ENCODE results near the gene VPS29. TPM values are rescaled to one million over a fixed set of nuclear protein-coding genes. Genes with fewer than 3 reads are reported as not detected.
A peak's percentile ranks its signal among the peaks of the same experiment; 100 is the strongest.
"Not testable (repeated sequence)": the region's sequence is repeated elsewhere in the genome, so short reads cannot be mapped to it uniquely, and the experiment has no call there.

Gene VPS29
- total RNA-seq, 1 donor from 2014 or later = 107 TPM

- Mint-ChIP-seq H3K36me3 (ENCODE audit: low read depth) (no peaks in the 10 kb centered on the region), H3K9me3 (no peaks in the 10 kb centered on the region), H3K4me1 (ENCODE audit: low read depth) (peaks cover 5% of the 10 kb centered on the region), H3K4me3 (ENCODE audit: low read depth) (no peak overlapping the region), H3K27me3 (ENCODE audit: low read depth) (peaks cover 4% of the 10 kb centered on the region), H3K27ac (no peak overlapping the region)
- intact Hi-C loops (cut with micrococcal nuclease) = no loop called here
- no peak for DNase-seq (ENCODE audit: low spot score)
Observed at GRCh38 chr12:110513842-110514241, 11.9 kb upstream of the VPS29 start.

GRCh38 chr12:110508071-110508586, 6.2 kb upstream of the VPS29 start:
- no peaks in the 10 kb centered on the region for H3K9me3 Mint-ChIP-seq
- no peak overlapping the region for H3K27ac Mint-ChIP-seq
- DNase-seq (ENCODE audit: low spot score) = no peak
- H3K4me3 Mint-ChIP-seq (ENCODE audit: low read depth) = no peak overlapping the region
- no peaks in the 10 kb centered on the region for H3K4me1 Mint-ChIP-seq (ENCODE audit: low read depth)
- H3K36me3 Mint-ChIP-seq (ENCODE audit: low read depth) = no peaks in the 10 kb centered on the region
- H3K27me3 Mint-ChIP-seq (ENCODE audit: low read depth) = peaks cover 2% of the 10 kb centered on the region
- intact Hi-C loops (cut with micrococcal nuclease) = no loop called here

DNA sequence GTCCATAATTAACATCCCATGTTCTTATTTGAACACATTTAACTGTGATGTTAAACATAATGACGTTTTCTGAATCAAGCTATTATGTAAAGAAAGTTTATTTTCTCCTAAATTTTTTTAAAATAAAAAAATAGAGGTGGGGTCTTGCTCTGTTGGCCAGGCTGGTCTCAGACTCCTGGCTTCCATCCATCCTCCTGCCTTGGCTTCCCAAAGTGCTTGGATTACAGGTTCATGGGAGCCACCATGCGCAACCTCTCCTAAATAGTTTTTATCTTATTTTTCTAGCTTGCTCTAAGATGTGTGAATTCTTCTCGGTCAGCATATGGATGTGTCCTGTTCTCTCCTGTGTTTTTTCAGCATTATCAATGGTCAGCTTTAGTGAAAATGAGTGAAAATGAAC, 3.4 kb upstream of the VPS29 start:
- peaks cover 11% of the 10 kb centered on the region for H3K4me1 Mint-ChIP-seq (ENCODE audit: low read depth)
- no peak overlapping the region for H3K27ac Mint-ChIP-seq
- no peaks in the 10 kb centered on the region for H3K27me3 Mint-ChIP-seq (ENCODE audit: low read depth)
- H3K4me3 Mint-ChIP-seq (ENCODE audit: low read depth) = no peak overlapping the region
- H3K9me3 Mint-ChIP-seq = peaks cover 7% of the 10 kb centered on the region
- intact Hi-C loops (cut with micrococcal nuclease) = no loop called here
- DNase-seq (ENCODE audit: low spot score) = no peak
- H3K36me3 Mint-ChIP-seq (ENCODE audit: low read depth) = peaks cover 12% of the 10 kb centered on the region

DNA sequence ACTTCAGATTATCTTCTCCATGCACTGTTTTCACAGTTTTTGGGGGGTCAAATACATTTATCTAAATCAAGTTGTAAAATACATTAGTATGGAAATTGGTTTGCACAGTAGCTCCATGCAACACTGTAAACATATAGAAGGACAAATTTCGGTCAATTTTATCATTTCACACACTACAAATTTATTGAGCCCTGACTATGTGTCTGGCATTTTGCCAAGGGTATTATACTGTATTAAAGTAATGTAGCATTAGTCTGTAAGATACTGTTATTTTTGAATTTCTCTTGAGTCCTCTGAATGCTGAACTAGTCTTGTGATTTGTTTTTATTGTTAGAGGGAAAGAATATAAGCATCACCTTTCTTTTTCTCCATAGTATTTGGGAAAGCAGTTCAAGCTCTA, 1.5 kb upstream of the VPS29 start:
- H3K36me3 Mint-ChIP-seq (ENCODE audit: low read depth) = peaks cover 24% of the 10 kb centered on the region
- no peak for DNase-seq (ENCODE audit: low spot score)
- no peak overlapping the region for H3K4me3 Mint-ChIP-seq (ENCODE audit: low read depth)
- no peaks in the 10 kb centered on the region for H3K27me3 Mint-ChIP-seq (ENCODE audit: low read depth)
- intact Hi-C loops (cut with micrococcal nuclease) = loop anchor here (2.0 kb wide), 1 partner anchor 75 kb away; no protein-coding TSS in a partner anchor
- H3K9me3 Mint-ChIP-seq = peaks cover 7% of the 10 kb centered on the region
- H3K4me1 Mint-ChIP-seq (ENCODE audit: low read depth) = peaks cover 24% of the 10 kb centered on the region
- peak overlapping the region; percentile 42 for H3K27ac Mint-ChIP-seq

GRCh38 chr12:110501399-110501751, 536 bp downstream of the VPS29 start:
- DNase-seq (ENCODE audit: low spot score) = no peak
- Mint-ChIP-seq H3K27ac (peak overlapping the region; percentile 91), H3K27me3 (ENCODE audit: low read depth) (no peaks in the 10 kb centered on the region), H3K4me1 (ENCODE audit: low read depth) (peaks cover 24% of the 10 kb centered on the region), H3K9me3 (peaks cover 7% of the 10 kb centered on the region), H3K36me3 (ENCODE audit: low read depth) (peaks cover 28% of the 10 kb centered on the region), H3K4me3 (ENCODE audit: low read depth) (peak overlapping the region; percentile 88)
- intact Hi-C loops (cut with micrococcal nuclease) = loop anchor here (1.0 kb wide), 1 partner anchor 51 kb away; the partner anchor contains the start of gene ARPC3

GRCh38 chr12:110498984-110499706, 2.8 kb downstream of the VPS29 start:
- H3K36me3 Mint-ChIP-seq (ENCODE audit: low read depth) = peaks cover 44% of the 10 kb centered on the region
- intact Hi-C loops (cut with micrococcal nuclease) = no loop called here
- DNase-seq (ENCODE audit: low spot score) = no peak
- no peaks in the 10 kb centered on the region for H3K27me3 Mint-ChIP-seq (ENCODE audit: low read depth)
- peak overlapping the region; percentile 62 for H3K27ac Mint-ChIP-seq
- peaks cover 7% of the 10 kb centered on the region for H3K9me3 Mint-ChIP-seq
- peak overlapping the region; percentile 61 for H3K4me3 Mint-ChIP-seq (ENCODE audit: low read depth)
- H3K4me1 Mint-ChIP-seq (ENCODE audit: low read depth) = peaks cover 24% of the 10 kb centered on the region

GRCh38 chr12:110475426-110475825, 26.5 kb downstream of the VPS29 start:
- H3K27ac Mint-ChIP-seq = no peak overlapping the region
- H3K9me3 Mint-ChIP-seq = no peaks in the 10 kb centered on the region
- H3K36me3 Mint-ChIP-seq (ENCODE audit: low read depth) = peaks cover 34% of the 10 kb centered on the region
- peaks cover 7% of the 10 kb centered on the region for H3K4me1 Mint-ChIP-seq (ENCODE audit: low read depth)
- intact Hi-C loops (cut with micrococcal nuclease) = no loop called here
- no peak for DNase-seq (ENCODE audit: low spot score)
- no peak overlapping the region for H3K4me3 Mint-ChIP-seq (ENCODE audit: low read depth)
- H3K27me3 Mint-ChIP-seq (ENCODE audit: low read depth) = no peaks in the 10 kb centered on the region

DNA sequence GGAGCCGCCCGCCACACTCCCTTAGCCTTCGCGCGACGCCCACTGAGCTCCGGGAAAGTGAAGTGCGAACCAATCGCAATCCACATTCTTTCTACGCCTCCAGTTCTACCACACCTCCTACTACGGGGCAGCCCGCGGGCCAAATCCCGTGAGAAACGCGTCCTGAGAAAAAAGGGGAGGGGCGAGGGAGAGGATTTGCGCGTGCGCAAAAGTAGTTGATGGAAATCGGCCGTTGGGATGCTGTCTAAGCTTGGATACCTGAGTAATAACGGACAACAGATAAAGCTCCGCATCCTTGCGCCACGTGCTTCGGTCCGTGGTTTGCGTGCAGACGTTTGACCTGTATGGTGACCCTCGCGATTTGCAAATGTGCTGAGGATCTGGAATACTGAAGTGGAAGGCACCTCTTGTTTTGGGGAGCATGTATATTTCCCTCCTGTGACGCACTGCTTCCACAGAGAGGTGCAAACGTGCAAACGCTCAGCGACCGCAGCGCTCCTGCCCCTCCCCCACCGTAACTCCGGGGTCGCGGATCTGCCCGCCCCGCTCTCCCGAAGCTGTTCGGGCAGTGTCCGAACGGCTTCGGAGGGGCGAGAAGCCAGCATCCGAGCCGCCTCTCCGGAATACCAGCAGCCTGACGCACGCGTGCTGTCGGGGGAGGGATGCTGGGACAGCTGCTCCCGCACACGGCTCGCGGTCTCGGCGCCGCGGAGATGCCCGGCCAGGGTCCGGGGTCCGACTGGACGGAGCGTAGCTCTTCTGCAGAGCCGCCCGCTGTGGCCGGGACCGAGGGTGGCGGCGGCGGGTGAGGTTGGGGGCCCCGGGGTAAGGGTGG, 33.5 kb downstream of the VPS29 start, which contains the start of the genes FAM216A and GPN3:
Gene FAM216A (plus strand): TSS at position 632 of the 835 bp plus-strand sequence. CDS start 31 bp downstream, at position 663.
Gene GPN3 (minus strand): TSS at position 44 of the 835 bp plus-strand sequence. CDS start 54 bp downstream, outside the sequence.
- no peaks in the 10 kb centered on the region for H3K27me3 Mint-ChIP-seq (ENCODE audit: low read depth)
- intact Hi-C loops (cut with micrococcal nuclease) = loop anchor here (1.0 to 5.0 kb wide), 6 partner anchors 18 to 229 kb away; partner anchors contain the start of genes ANAPC7, ARPC3, RAD9B and VPS29
- H3K4me3 Mint-ChIP-seq (ENCODE audit: low read depth) = peak within 1 kb of the TSS; percentile 99
- DNase-seq (ENCODE audit: low spot score) = peak; percentile 97
- H3K9me3 Mint-ChIP-seq = no peaks in the 10 kb centered on the region
- H3K27ac Mint-ChIP-seq = peak within 1 kb of the TSS; percentile 96
- peaks cover 34% of the 10 kb centered on the region for H3K36me3 Mint-ChIP-seq (ENCODE audit: low read depth)
- H3K4me1 Mint-ChIP-seq (ENCODE audit: low read depth) = peaks cover 25% of the 10 kb centered on the region

- Mint-ChIP-seq H3K36me3 (ENCODE audit: low read depth) (peaks cover 35% of the 10 kb centered on the region), H3K27me3 (ENCODE audit: low read depth) (no peaks in the 10 kb centered on the region), H3K4me3 (ENCODE audit: low read depth) (peak overlapping the region; percentile 99), H3K4me1 (ENCODE audit: low read depth) (peaks cover 25% of the 10 kb centered on the region), H3K27ac (peak overlapping the region; percentile 96), H3K9me3 (no peaks in the 10 kb centered on the region)
- intact Hi-C loops (cut with micrococcal nuclease) = loop anchor here (1.0 to 5.0 kb wide), 6 partner anchors 18 to 229 kb away; partner anchors contain the start of genes ANAPC7, ARPC3, RAD9B and VPS29
- DNase-seq (ENCODE audit: low spot score) = no peak
Observed at GRCh38 chr12:110467847-110468213, 34.1 kb downstream of the VPS29 start.

DNA sequence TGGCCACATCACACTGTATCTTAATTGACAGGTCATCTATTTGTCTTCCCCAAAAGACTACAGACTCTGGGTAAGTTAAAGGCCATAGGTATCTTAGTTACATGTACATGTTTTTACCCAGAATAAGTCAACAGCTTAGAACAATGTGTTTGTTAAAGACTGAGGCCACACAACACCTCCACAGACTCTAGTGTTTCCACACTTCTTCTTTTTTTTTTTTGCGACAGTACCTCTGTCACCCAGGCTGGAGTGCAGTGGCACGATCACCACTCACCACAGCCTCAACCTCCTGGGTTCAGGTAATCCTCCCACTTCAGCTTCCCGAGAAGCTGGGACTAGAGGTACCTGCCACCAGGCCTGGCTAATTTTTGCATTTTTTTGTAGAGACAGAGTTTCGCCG, 35.1 kb downstream of the VPS29 start:
- Mint-ChIP-seq H3K4me1 (ENCODE audit: low read depth) (peaks cover 29% of the 10 kb centered on the region), H3K36me3 (ENCODE audit: low read depth) (peaks cover 41% of the 10 kb centered on the region), H3K27ac (no peak overlapping the region), H3K9me3 (no peaks in the 10 kb centered on the region), H3K27me3 (ENCODE audit: low read depth) (no peaks in the 10 kb centered on the region), H3K4me3 (ENCODE audit: low read depth) (peak overlapping the region; percentile 99)
- intact Hi-C loops (cut with micrococcal nuclease) = loop anchor here (5.0 kb wide), 1 partner anchor 231 kb away; no protein-coding TSS in a partner anchor
- no peak for DNase-seq (ENCODE audit: low spot score)

- not testable (repeated sequence) for DNase-seq (ENCODE audit: low spot score); H3K27me3 Mint-ChIP-seq (ENCODE audit: low read depth); H3K27ac Mint-ChIP-seq; H3K9me3 Mint-ChIP-seq
- H3K36me3 Mint-ChIP-seq (ENCODE audit: low read depth) = peaks cover 44% of the 10 kb centered on the region
- peak overlapping the region; percentile 3 for H3K4me3 Mint-ChIP-seq (ENCODE audit: low read depth)
- H3K4me1 Mint-ChIP-seq (ENCODE audit: low read depth) = peaks cover 25% of the 10 kb centered on the region
- intact Hi-C loops (cut with micrococcal nuclease) = loop anchor here (5.0 kb wide), 1 partner anchor 232 kb away; no protein-coding TSS in a partner anchor
Observed at GRCh38 chr12:110465765-110466164, 36.1 kb downstream of the VPS29 start.

DNA sequence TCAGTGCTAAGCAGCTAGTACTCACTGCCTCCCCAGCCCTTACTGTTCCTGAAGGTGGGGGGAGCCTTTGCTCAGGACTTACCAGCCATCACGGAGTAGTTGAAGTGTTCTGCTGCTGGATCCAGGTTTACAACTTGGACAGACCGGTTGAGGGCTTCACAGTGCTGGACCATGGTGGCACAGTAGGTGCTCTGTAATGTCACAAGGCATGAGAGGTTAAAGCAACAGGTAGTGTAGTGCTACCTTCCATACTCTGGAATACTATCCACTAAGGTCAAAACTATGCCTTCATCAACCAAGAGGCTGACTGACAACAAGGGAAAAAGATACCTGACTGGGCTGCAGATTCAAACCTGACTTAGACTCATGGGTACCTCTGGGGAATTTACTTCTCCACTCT, 36.9 kb downstream of the VPS29 start:
- H3K36me3 Mint-ChIP-seq (ENCODE audit: low read depth) = peaks cover 40% of the 10 kb centered on the region
- intact Hi-C loops (cut with micrococcal nuclease) = loop anchor here (5.0 kb wide), 1 partner anchor 232 kb away; no protein-coding TSS in a partner anchor

More for the DNA sequence above, 36.9 kb downstream of the VPS29 start:
- Mint-ChIP-seq H3K9me3 (no peaks in the 10 kb centered on the region), H3K27me3 (ENCODE audit: low read depth) (no peaks in the 10 kb centered on the region), H3K4me1 (ENCODE audit: low read depth) (peaks cover 22% of the 10 kb centered on the region), H3K4me3 (ENCODE audit: low read depth) (no peak overlapping the region), H3K27ac (no peak overlapping the region)
- DNase-seq (ENCODE audit: low spot score) = no peak

Data from activated T-helper 2 cell treated with anti-CD3 and anti-CD28 coated beads, Interferon-gamma antibody, Interleukin-2, Interleukin-4, amounts not matched to agents 10 μg/mL and 5 μg/mL and 100 μg/mL, durations not matched to agents 14 hours and 24 hours and 36 hours (primary cell).